ACHN (cell line): ENCODE measurements around the gene KCNE4.
"Not testable (repeated sequence)": the region's sequence is repeated elsewhere in the genome, so short reads cannot be mapped to it uniquely, and the experiment has no call there.

Experiments
- DNase-seq: peaks from one replicate; pipeline ENCODE4 v3.0.0-alpha.2; 2015
- in situ Hi-C: cut with HindIII; loops from 2 replicates; pipeline ENCODE4 v1.10.0; 2017; ENCODE audit warnings: low sequenced_read_pairs, low pct_ligation_motif_present, low pct_unique_long_range_greater_than_20kb

KCNE4 gene

DNA sequence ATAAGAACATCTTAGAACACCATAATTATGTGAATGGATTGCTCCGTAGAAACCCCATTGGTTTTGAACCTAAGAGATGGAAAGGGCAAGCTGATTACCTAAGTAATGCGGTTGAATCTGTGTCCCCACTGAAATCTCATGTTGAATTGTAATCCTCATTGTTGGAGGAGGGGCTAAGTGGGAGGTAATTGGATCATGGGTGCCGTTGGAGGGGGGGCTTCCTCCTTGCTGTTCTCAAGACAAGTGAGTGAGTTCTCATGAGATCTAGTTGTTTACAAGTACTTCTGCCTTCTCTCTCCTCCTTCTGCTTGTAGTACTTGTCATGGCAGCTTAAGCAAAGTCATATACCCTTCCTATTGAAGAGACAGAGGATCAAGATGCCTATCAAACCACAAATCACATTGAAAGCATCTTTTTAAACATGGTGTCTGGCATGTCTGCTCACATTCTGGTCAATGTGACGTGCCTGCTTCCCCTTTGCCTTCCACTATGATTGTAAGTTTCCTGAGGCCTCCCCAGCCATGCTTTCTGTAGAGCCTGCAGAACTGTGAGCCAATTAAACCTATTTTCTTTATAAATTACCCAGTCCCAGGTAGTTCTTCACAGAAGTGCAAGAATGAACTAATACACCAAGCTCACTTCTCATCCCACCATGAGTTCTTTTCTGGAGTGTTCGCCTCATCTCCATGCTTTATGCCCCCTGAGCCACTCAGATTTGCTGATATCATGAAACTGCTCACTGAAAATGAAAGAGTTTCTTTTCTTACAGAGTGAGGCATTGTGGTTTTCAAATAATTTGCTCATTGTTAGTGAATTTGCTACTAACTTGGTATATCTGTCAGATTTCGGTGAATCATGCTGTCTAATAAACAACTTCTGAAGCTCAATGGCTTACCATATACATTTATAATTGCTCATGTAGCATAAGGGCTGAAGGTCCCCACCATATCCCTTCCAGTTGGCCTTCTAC, 23.6 kb downstream of the KCNE4 start:
- in situ Hi-C loops = no loop called here
- DNase-seq = no peak

DNA sequence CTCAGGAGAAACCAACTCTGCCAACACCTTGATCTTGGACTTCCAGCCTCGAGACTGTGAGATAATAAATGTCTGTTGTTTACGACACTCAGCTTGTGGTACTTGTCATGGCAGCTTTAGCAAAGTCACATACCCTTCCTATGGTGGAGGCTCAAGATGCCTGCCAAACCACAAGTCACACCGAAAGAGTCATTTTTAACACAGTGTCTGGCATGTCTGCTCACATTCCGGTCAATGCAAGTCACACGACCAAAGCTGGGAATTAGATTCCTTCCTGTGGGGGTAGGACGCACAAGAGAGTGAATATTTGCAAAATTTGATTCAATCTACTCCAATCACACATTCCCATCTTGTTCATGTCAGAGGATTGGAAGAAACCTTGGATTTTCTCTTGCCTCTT, 24.6 kb downstream of the KCNE4 start:
- in situ Hi-C loops = no loop called here
- DNase-seq = no peak

DNA sequence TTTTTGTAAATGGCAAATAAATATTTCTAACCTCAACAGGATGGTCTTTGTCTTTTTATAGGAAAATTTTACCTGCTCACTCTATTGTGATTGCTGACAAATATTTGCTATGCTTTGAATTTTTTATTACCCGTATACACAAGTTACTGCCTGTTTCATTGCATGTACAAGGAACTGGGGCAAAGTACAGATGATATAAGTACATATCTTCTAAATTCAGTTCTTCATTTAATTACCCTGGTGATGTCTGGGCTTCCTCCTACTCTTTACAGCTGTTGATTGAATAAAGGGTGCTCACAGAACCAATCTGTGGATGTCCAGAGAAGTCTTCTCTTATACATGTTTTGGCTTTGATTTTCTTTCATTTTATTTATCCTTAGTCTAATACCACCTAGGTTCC, 26.5 kb downstream of the KCNE4 start:
- no peak for DNase-seq
- in situ Hi-C loops = no loop called here

DNA sequence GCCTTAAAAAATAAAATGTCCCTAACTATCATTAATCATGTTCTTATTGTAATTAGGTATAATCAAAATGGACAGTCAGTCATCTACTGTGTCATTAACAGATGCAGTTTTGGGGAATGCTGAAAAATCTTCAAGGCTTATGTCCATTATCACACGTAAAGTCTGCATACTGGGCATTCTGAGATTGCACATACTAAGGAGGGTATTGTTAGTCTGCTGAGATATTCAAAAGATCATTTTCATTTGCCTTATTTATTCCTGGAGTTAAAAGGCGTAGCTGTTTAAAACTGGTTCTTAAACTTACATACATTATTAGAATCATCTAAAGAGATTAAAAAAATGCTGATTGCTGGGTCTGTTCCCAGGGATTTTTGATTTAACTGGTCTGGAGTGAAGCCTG, 27.4 kb downstream of the KCNE4 start:
- DNase-seq = no peak
- in situ Hi-C loops = no loop called here

DNA sequence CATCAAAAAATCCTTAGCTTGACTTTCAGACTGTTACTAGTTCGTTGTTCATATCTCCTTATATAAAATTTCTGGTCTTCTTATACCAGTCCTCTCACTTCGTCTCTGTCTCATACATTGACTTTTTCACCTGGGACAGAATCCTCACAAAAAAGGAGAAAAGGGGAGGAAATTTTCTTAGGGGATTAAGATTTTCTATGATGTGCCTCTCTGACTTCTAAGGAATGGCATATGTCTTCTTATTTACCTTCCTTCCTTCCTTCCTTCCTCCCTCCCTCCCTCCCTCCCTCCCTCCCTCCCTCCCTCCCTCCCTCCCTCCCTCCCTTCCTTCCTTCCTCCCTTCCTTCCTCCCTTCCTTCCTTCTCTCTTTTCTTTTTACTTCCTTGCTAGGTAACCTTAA, 27.9 kb downstream of the KCNE4 start:
- no peak for DNase-seq
- in situ Hi-C loops = no loop called here

DNA sequence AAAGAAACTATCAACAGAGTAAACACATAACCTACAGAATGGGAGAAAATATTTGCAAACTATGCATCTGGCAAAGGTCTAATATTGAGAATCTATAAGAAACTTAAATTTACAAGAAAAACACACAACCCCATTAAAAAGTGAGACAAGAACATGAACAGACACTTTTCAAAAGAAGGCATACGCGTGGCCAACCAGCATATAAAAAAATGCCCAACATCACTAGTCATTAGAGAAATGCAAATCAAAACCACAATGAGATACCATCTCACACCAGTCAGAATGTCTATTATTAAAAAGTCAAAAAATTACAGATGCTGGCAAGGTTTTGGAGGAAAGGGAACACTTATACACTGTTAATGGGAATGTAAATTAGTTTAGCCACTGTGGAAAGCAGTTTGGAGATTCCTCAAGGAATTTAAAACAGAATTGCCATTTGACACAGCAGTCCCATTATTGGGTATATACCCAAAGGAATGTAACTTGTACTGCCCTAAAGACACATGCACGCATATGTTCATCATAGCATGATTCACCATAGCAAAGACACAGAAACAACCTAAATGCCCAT, 28.9 kb downstream of the KCNE4 start:
- in situ Hi-C loops, DNase-seq: not testable (repeated sequence)

DNA sequence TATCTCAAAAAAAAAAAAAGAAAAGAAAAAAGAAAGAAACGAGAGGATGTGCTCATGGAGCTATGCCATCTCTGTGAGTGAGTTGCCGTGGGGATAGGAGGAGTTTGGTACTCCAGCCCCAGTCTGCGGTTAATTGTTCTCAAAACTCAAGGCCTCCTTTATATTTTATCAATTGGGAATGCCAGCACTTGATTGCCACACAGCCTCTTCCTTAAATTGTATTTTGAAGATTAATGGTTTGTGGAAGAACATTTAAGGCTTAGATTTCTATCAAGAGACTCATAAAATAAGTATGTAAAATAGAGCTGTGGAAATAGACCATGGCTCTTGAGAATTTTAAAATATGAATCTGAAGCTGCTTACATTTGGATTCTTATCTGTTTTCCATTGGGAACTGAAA, 29.8 kb downstream of the KCNE4 start:
- in situ Hi-C loops = no loop called here
- no peak for DNase-seq

DNA sequence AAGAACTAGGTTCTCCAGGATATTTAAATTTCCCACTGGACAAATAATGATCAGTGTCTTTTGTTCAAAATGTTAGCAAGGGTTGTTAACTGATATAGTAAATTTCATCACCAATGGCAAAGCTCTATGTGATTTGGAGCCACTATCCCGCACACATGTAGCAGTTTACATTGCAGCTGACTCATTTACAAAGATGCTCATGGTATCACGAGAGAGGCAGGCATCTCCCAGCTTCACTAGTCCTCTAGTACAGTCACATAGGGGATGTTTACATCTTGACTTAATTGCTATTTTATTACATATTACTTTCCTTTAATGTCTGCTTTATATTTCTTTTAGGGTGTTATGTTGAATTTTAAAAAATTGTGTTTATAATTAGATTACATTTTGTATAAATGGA, 30.7 kb downstream of the KCNE4 start:
- in situ Hi-C loops = no loop called here
- no peak for DNase-seq

DNA sequence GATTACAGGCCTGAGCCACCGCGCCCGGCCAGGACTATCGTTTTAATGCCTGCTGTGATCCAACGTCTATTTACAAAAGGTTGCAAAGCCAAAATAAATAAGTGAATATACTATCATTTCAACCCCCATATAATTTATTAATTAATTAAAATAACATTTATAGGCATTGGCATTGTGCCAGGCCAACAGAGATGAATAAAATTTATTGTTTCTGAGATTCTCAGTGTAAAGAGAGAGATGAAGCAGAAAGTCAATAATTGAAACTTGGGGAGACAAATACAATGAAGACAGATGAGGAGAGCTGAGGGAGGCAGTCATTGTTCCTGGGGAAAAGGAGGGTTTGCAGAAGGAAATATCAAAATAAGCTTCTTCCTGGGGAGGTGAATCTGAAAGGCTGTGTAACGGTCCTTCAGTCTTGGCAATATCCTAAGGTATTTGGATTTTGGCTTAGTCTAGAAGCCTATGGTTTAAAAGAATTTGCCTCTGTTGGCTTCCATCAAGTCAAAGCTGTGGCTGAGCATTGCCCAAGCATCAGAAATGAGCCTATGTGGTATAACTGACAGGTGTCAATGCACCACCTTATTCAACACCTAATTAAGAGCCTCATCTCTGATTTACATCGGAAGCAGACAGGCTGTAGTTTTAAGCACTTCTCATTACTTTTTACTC, 31.5 kb downstream of the KCNE4 start:
- in situ Hi-C loops = no loop called here
- DNase-seq = no peak

DNA sequence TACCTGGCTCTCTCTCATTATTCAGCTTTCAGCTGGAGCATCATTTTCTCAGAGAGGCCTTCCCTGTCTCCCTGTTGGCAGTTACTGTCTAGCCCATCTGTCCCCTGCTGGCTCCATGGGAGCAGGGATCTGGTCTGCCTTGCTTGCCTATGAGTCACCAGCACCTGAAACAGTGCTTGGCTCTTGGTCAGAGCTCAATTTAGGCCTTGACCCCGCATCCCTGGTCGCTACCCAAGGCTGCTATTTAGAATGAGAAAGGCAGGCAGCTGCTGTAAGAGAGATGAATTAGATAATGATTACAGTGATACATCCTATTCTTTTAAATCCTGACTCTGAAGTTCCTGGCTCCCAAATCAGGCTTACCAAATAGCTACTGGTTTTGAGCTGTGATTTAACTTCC, 32.9 kb downstream of the KCNE4 start:
- in situ Hi-C loops = no loop called here
- DNase-seq = no peak

DNA sequence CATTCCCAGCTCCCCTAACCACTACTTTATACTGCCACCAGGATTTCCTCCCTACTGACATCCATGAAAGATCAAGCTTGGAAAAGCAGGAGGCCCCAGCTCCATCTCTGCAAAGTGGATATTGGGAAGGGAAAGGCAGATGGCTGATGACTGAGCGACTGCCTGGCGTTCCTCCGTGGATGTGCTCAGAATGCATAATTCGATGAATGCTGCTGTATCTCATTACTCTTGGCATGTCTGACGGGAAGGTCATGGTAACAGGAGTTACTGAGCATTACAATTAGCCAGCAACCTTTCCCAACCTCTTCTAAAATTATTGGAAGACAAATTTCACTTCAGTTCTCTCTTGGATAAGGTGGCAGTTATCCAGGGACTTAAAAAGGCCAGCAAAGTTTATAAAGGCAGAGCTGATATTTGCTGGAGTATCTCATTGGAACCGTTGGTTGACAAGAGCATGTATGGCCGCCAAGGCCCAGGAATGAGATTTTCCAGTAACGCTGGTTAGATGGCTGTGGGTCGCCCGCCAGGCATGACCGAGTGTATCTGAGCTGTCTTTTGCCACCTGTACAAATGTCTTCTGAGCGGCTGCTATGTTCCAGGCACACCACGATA, 34.5 kb downstream of the KCNE4 start:
- in situ Hi-C loops = no loop called here
- DNase-seq = no peak

DNA sequence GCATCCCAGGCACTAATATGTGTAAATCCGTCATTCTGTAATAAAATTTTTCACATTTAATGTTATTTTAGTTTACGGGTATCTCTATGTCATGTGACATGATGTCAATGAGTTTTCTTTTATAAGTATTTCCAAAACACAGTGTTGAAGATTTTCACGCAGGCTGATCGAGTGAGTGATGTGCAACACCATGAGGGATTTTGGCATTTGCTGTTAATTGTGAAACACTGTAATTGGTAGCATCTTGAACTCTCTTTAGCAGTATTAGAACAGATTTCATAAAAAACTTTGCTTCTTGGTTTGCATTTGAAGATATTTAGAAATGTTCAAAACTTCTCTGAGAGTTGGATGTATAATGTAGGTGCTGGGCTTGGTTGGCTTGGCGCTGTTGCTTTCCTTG, 35.5 kb downstream of the KCNE4 start:
- no peak for DNase-seq
- in situ Hi-C loops = no loop called here

DNA sequence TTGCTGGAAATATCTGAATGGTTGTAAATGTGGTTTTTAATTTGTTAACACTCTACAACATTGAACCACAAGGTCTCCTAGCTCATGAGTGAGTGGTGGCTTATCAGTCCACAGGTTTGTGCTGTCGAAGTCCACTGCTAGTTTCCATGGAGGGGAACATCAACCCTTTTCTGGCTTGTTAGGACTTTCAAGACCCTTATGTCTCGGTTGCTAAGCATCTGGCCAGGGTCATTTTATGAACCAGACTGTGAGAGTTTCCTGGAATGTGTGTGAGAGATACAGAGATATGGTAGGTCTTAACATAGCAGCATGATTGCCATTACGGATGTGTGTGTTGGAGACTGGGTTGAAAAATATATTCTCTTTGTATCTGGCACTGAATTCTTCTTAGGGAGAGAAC, 36.9 kb downstream of the KCNE4 start:
- no peak for DNase-seq
- in situ Hi-C loops = no loop called here

DNA sequence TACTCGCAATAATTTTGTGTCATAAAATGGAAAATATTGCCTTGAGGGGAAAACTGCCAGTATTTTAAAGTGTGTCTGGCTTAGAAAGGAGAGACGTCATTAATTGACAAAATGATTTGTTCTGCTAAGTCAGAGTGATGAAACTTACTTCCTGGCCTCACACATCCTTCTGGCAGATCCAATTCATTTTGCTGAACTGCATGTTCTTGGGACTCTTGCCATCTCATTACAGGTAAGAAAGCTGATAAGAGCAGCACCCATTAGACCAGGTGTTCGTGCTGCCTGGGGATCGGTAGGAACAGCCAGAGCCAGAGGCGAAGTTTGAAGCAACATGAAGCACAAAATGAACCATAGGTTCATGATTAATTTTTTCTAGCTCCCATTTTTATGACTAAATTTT, 38.0 kb downstream of the KCNE4 start:
- in situ Hi-C loops = no loop called here
- DNase-seq = no peak

DNA sequence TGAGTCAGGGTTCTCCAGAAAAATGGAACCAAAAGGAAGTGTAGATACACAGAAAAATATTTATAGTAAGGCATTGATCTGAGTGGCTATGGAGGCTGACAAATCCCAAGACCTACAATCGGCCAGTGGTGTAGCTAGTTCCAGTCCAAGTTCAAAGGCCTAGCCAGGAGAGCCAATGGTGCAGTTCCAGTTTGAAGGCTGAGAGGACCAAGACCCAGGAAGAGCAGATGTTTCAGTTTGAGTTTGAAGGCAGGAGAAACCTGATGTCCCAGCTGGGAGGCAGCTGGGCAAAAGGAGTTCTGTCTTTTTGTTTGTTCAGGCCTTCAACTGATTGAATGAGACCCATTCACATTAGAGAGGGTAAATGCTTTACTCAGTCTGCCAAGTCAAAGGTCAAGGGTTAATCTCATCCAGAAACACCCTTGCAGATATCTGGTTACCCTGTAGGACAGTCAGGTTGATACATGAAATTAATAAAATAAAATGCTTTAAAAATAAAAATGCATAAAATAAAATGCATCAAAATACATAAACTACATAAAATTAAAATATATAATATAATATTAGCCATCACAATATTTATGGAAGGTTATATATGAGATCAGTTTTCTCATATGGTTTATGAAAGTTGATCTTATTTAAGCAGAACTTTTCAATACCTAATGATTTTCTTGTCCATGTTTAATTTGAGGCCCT, 38.7 kb downstream of the KCNE4 start:
- in situ Hi-C loops = no loop called here
- no peak for DNase-seq

DNA sequence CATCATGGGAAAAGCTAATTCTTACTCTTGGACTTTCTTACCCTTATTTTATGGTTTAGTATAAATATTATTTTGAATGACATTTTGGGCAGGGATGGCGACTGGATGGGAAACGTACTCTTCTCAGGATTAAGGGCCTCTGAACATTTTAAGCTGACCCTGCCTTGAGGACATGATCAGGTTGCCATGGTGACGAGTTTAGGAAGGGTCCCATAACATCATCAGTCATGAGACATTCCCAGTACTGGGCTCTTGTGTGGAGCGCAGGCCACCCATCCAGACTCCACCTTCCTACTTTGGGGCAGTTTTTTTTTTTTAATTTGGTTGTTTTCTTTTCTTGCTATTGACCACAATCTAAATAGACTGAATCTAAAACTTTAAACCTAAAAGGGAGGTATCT, 40.7 kb downstream of the KCNE4 start:
- in situ Hi-C loops = no loop called here
- no peak for DNase-seq

DNA sequence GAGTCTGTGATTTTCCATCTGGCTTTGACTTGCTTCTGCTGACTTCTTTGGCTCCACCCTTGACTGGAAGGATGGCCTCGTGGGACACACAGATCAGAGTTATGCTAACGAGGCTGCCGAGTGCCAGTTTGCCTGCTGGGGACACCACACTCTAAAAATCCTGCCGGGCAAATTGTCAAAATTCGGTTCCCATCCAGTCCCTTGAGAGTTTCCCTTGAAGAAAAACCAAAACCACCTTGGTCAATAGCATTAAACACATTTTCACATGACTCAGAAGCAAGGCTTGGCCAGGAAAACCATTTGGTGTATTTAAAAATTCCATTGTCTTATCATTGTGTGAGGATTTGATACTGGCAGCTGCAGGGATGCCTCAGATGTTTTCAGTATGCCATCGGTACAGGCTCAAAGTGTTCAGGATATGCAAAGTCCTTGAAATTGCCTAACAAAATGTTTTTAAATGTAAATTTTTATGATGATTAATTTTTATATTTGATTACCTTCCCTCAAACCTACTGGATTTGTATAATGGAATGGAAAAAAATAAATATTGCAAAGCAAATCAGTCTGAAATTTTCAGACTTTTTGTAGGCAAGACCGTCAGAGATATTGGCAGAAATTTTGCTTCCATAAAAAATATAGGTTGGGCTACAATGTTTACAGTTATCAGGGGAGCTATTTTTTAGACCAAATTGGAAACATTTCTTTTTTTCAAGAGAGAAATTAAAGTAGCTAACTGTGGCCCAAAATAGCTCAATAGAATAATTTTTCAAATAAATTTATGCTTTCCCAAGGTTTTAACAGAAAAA, 41.6 kb downstream of the KCNE4 start:
- DNase-seq = no peak
- in situ Hi-C loops = no loop called here

DNA sequence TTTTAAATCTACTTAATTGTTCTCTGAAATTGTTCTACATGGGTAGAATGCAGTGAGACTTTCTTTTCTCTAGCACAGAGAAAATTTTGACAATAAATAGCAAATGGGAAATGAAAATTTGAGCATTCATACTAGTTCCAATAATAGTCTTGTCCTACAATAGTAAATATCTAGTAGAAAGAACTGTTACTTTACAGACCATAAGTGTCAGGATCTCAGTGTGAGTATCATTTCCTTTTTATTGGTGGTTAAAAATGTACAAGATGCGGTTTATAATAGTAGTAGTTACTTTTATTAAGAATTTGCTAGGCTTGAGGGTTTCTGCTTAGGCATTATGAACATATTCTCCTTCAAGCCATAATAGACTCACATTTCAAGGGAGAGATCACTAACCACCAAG, 43.2 kb downstream of the KCNE4 start:
- in situ Hi-C loops = no loop called here
- DNase-seq = no peak
